T-helper 17 cell (primary cell): ENCODE results near the gene GFY. TPM values are rescaled to one million over a fixed set of nuclear protein-coding genes. Genes with fewer than 3 reads are reported as not detected.
"Not testable (repeated sequence)": the region's sequence is repeated elsewhere in the genome, so short reads cannot be mapped to it uniquely, and the experiment has no call there.

Experiments used
- ATAC-seq: fragments of 150-1000 bp; cut with Tn5 transposase; 2 replicates; pipeline ENCODE4 v1.10.0; 2021; ENCODE audit warnings: mild to moderate bottlenecking, moderate library complexity
- DNase-seq, 3 donors: peaks; one replicate each; pipeline versions ENCODE4 v3.0.0 to v3.0.0-alpha.2; 2020 to 2021
- H3K9me3 ChIP-seq: one replicate; pipeline ENCODE4 v1.7.0; 2013; ENCODE audit warnings: low read length, mild to moderate bottlenecking; ENCODE audit not compliant: control insufficient read depth, poor library complexity, severe bottlenecking
- H3K27ac Mint-ChIP-seq: one replicate; pipeline ENCODE4 v1.8.0; 2022; ENCODE audit warnings: mild to moderate bottlenecking, moderate library complexity, mixed read lengths
- H3K27me3 Mint-ChIP-seq: one replicate; pipeline ENCODE4 v1.8.0; 2022; ENCODE audit warnings: mixed read lengths
- H3K36me3 Mint-ChIP-seq: one replicate; pipeline ENCODE4 v1.8.0; 2022; ENCODE audit warnings: low read depth, mixed read lengths
- H3K4me1 Mint-ChIP-seq: one replicate; pipeline ENCODE4 v1.8.0; 2022; ENCODE audit warnings: mild to moderate bottlenecking, mixed read lengths
- H3K4me3 Mint-ChIP-seq: one replicate; pipeline ENCODE4 v1.8.0; 2022; ENCODE audit warnings: mild to moderate bottlenecking, moderate library complexity, mixed read lengths
- total RNA-seq, 4 donors: library from RNA in 2 of 4; stranded (reverse) in 2 of 4; gene quantifications; one replicate each; pipeline ENCODE4 v1.2.3 and lab custom pipeline; 2022 to 2026

GFY gene
- total RNA-seq, 2 donors from 2014 or later: not detected

DNA sequence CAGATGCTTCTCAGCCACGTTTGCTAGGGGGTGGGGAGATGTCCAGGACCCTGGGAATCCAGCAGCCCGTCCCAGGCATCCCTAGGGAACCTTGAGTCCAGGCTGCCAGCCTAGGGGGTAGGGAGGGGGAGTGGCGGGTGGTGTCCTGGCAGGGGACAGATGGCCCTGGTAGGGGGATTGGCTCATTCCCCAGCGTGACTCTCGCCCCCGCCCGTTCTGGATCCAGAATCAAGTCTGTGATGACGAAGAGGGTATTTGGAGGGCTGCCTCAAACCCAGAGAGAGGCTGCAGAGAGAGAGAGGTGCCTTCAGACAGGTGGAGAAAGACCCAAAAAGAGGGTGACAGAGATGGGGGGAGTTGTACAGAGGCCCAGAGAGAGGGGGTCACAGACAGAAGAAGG, 12.0 kb downstream of the GFY start:
- Mint-ChIP-seq H3K27ac (no peak overlapping the region), H3K4me3 (peak overlapping the region; percentile 44), H3K4me1 (peaks cover 43% of the 10 kb centered on the region), H3K27me3 (peaks cover 88% of the 10 kb centered on the region), H3K36me3 (peaks cover 18% of the 10 kb centered on the region)
- DNase-seq: no peak
- ATAC-seq: no peak
- no peaks in the 10 kb centered on the region for H3K9me3 ChIP-seq

DNA sequence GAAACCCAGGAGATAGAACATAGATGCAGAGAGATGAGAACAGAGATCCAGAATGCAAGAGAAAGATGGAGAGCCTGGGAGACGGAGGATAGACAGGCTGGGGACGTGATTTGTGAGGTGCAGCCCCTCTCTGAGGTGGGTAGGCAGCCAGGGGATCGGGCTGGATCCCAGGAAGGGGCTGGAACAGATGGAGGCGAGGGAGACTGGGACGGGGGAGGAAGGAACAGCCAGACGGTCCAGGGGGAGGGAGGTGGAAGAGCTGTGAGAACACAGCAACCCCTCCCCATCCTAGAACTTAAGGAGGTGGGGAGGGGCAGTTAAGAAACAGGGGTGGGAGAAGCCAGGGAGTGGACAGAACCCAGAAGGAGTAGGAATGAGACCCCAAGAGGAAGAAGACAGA, 13.1 kb downstream of the GFY start:
- DNase-seq: no peak
- H3K36me3 Mint-ChIP-seq: peaks cover 17% of the 10 kb centered on the region
- no peak overlapping the region for H3K4me3 Mint-ChIP-seq
- ATAC-seq: no peak
- peaks cover 84% of the 10 kb centered on the region for H3K27me3 Mint-ChIP-seq
- H3K27ac Mint-ChIP-seq: no peak overlapping the region
- peaks cover 41% of the 10 kb centered on the region for H3K4me1 Mint-ChIP-seq
- H3K9me3 ChIP-seq: no peaks in the 10 kb centered on the region

DNA sequence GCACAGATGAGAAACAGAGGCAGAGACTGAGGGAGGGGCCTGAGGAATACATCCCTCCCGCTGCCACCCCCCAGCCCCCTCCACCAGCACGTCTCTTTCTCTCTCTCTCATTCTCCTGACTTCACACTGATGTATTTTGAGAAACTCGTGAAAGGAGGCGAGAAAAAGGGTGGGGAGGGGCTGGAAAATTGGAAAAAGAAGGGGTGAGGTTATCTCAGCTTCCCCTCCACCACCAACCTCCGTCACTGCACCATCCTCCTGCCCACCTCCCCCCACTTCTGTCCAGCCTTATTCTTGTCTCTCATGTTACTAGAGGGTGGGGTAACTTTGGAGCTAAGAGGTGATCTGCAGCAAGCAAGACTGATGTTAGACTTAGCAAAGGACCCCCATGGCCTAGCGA, 14.6 kb downstream of the GFY start:
- no peaks in the 10 kb centered on the region for H3K9me3 ChIP-seq
- Mint-ChIP-seq H3K4me1 (peaks cover 45% of the 10 kb centered on the region), H3K4me3 (no peak overlapping the region), H3K27me3 (peaks cover 75% of the 10 kb centered on the region), H3K27ac (no peak overlapping the region), H3K36me3 (peaks cover 17% of the 10 kb centered on the region)
- ATAC-seq (no peak), DNase-seq (no peak)

GRCh38 chr19:49440439-49441209, 15.4 kb downstream of the GFY start:
- H3K27ac Mint-ChIP-seq: no peak overlapping the region
- no peak for ATAC-seq
- peak overlapping the region; percentile 67 for H3K4me3 Mint-ChIP-seq
- H3K27me3 Mint-ChIP-seq: peaks cover 67% of the 10 kb centered on the region
- peaks cover 43% of the 10 kb centered on the region for H3K4me1 Mint-ChIP-seq
- peaks cover 14% of the 10 kb centered on the region for H3K36me3 Mint-ChIP-seq
- no peak for DNase-seq
- H3K9me3 ChIP-seq: no peaks in the 10 kb centered on the region

- peak within 1 kb of the TSS; percentile 85 for H3K4me3 Mint-ChIP-seq
- no peaks in the 10 kb centered on the region for H3K9me3 ChIP-seq
- H3K4me1 Mint-ChIP-seq: peaks cover 42% of the 10 kb centered on the region
- peaks cover 59% of the 10 kb centered on the region for H3K27me3 Mint-ChIP-seq
- peaks cover 14% of the 10 kb centered on the region for H3K36me3 Mint-ChIP-seq
- ATAC-seq (no peak), DNase-seq (peak in 2 of 3 donors; percentile 55 to 58)
- H3K27ac Mint-ChIP-seq: no peak within 1 kb of the TSS
These were observed 16.2 kb downstream of the GFY start, which contains the start of gene SLC17A7 for GRCh38 chr19:49441210-49441959. Gene SLC17A7 (minus strand): TSS chr19:49441527. CDS start chr19:49441379, 148 bp downstream.

- no peaks in the 10 kb centered on the region for H3K9me3 ChIP-seq
- Mint-ChIP-seq H3K27me3 (peaks cover 54% of the 10 kb centered on the region), H3K4me1 (peaks cover 41% of the 10 kb centered on the region), H3K4me3 (peak overlapping the region; percentile 85), H3K36me3 (peaks cover 14% of the 10 kb centered on the region), H3K27ac (no peak overlapping the region)
- ATAC-seq (no peak), DNase-seq (no peak)
These were observed 16.8 kb downstream of the GFY start for GRCh38 chr19:49441960-49442350.

GRCh38 chr19:49442354-49442753, 17.2 kb downstream of the GFY start:
- DNase-seq (no peak), ATAC-seq (no peak)
- H3K27ac Mint-ChIP-seq: no peak overlapping the region
- H3K4me1 Mint-ChIP-seq: peaks cover 39% of the 10 kb centered on the region
- no peaks in the 10 kb centered on the region for H3K9me3 ChIP-seq
- H3K36me3 Mint-ChIP-seq: peaks cover 14% of the 10 kb centered on the region
- H3K4me3 Mint-ChIP-seq: peak overlapping the region; percentile 85
- H3K27me3 Mint-ChIP-seq: peaks cover 50% of the 10 kb centered on the region

- H3K27ac Mint-ChIP-seq: peak overlapping the region; percentile 91
- no peaks in the 10 kb centered on the region for H3K9me3 ChIP-seq
- peaks cover 44% of the 10 kb centered on the region for H3K27me3 Mint-ChIP-seq
- peak overlapping the region; percentile 85 for H3K4me3 Mint-ChIP-seq
- peaks cover 13% of the 10 kb centered on the region for H3K36me3 Mint-ChIP-seq
- H3K4me1 Mint-ChIP-seq: peaks cover 35% of the 10 kb centered on the region
- ATAC-seq (peak; percentile 28), DNase-seq (peak; percentile 32 to 50 (median 47))
These were observed 17.7 kb downstream of the GFY start for GRCh38 chr19:49442771-49443365.

DNA sequence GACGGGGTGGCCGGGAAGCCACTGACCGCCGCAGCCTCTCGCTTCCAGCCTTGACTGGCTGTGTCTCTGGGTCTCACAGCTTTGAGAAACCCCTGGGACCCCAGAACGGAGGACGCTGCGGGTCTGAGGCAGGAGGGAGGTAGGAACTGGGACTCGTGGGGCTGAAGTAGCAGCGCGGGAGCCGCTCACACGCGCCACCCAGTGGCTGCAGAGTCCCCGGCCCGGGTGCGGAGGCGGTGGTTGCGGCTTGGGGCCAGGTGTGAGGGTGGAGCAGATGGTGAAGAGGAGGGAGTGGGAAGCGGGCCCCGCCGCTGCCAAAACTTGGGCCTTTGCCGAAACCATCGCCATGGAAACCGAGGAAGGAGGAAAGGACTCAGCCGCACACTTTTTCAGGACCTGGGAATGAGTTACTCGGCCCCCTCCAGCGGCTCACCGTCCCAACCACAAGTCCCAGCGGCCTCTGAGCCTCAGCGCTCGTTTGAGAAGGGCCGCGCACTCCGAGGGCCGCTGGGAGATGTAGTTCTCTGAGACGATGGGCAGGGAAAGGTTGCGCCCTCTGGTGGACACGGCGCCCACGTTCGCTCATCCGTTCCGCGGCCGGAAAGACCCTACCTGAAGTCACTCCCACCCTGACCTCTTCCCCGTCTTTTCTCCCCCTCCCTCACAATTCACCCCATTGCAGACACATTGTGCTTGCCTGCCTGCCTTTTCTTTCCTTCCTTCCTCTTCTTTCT, 18.3 kb downstream of the GFY start:
- H3K27ac Mint-ChIP-seq: peak overlapping the region; percentile 91
- H3K9me3 ChIP-seq: no peaks in the 10 kb centered on the region
- peak overlapping the region; percentile 85 for H3K4me3 Mint-ChIP-seq
- ATAC-seq (peak; percentile 92), DNase-seq (peak; percentile 86 to 91 (median 88))
- H3K4me1 Mint-ChIP-seq: peaks cover 36% of the 10 kb centered on the region
- H3K36me3 Mint-ChIP-seq: peaks cover 9% of the 10 kb centered on the region
- peaks cover 38% of the 10 kb centered on the region for H3K27me3 Mint-ChIP-seq

GRCh38 chr19:49444100-49444700, 19.0 kb downstream of the GFY start:
- H3K4me1 Mint-ChIP-seq: peaks cover 36% of the 10 kb centered on the region
- H3K27ac Mint-ChIP-seq: peak overlapping the region; percentile 91
- ATAC-seq, DNase-seq, H3K9me3 ChIP-seq, H3K36me3 Mint-ChIP-seq: not testable (repeated sequence)
- H3K4me3 Mint-ChIP-seq: peak overlapping the region; percentile 85
- peaks cover 31% of the 10 kb centered on the region for H3K27me3 Mint-ChIP-seq

- H3K36me3 Mint-ChIP-seq: peaks cover 6% of the 10 kb centered on the region
- ATAC-seq: no peak
- H3K27ac Mint-ChIP-seq: peak overlapping the region; percentile 62
- DNase-seq: no peak
- peaks cover 13% of the 10 kb centered on the region for H3K27me3 Mint-ChIP-seq
- no peak overlapping the region for H3K4me3 Mint-ChIP-seq
- peaks cover 41% of the 10 kb centered on the region for H3K4me1 Mint-ChIP-seq
- no peaks in the 10 kb centered on the region for H3K9me3 ChIP-seq
These were observed 20.8 kb downstream of the GFY start for GRCh38 chr19:49445997-49446396.
